Gastroesophageal sphincter (tissue), 4 donors: ENCODE results near the gene NKAIN4. TPM values are rescaled to one million over a fixed set of nuclear protein-coding genes. Genes with fewer than 3 reads are reported as not detected.

Experiments
- ATAC-seq: fragments of 150-250 bp; one replicate; pipeline ENCODE4 v1.9.1; 2016; ENCODE audit warnings: mild to moderate bottlenecking, moderate library complexity
- H3K27ac ChIP-seq, 4 donors: fragments of 200-600 bp; sonication (generic) in 3 of 4; 1 replicate in 3 of 4; 2 replicates in 1 of 4; pipeline ENCODE4 v1.5.1; 2016 to 2019
- H3K27me3 ChIP-seq: fragments of 200-600 bp; sonication (generic); one replicate; pipeline ENCODE4 v1.5.1; 2019
- H3K36me3 ChIP-seq, 2 donors: fragments of 200-600 bp; sonication (generic); one replicate each; pipeline ENCODE4 v1.5.1; 2019; ENCODE audit warnings: control low read depth in 1 of 2
- H3K4me1 ChIP-seq, 3 donors: fragments of 200-600 bp; sonication (generic); 1 replicate in 2 of 3; 2 replicates in 1 of 3; pipeline ENCODE4 v1.5.1; 2016 to 2019; ENCODE audit warnings: control low read depth in 2 of 3
- H3K4me3 ChIP-seq, 2 donors: fragments of 200-600 bp; sonication (generic); one replicate each; pipeline ENCODE4 v1.5.1; 2019; ENCODE audit warnings: mild to moderate bottlenecking in 1 of 2, moderate library complexity in 1 of 2
- H3K9me3 ChIP-seq, 3 donors: fragments of 200-600 bp; sonication (generic); one replicate each; pipeline ENCODE4 v1.5.1; 2017 to 2019; ENCODE audit warnings: control low read depth in 2 of 3
- EP300 ChIP-seq: sonication (generic); formaldehyde crosslinking; IDR thresholded peaks from one replicate; pipeline ENCODE4 v1.6.1; 2017; ENCODE audit warnings: antibody characterized with exemption, mild to moderate bottlenecking
- POLR2A ChIP-seq, 2 donors: fragments of 450-650 bp; IDR thresholded peaks; one replicate each; pipeline ENCODE4 v1.6.1; 2017; ENCODE audit warnings: antibody characterized with exemption in 2 of 2, mild to moderate bottlenecking in 2 of 2, moderate library complexity in 1 of 2
- POLR2AphosphoS5 ChIP-seq: sonication (generic); formaldehyde crosslinking; IDR thresholded peaks from one replicate; pipeline ENCODE4 v1.6.1; 2017; ENCODE audit warnings: antibody characterized with exemption
- WGBS, 2 donors: methylation state at CpG; one replicate each; pipeline ENCODE4 v1.1.5; 2018; ENCODE audit warnings: low coverage in 1 of 2; 5-methylcytosine and 5-hydroxymethylcytosine counted together
- total RNA-seq, 4 donors: library from RNA; depleted of rRNA; stranded (reverse); fragments of >200 nt; gene quantifications; one replicate each; pipeline ENCODE4 v1.1.0, GENCODE V29; 2016
- TF ChIP-seq, protein P1 (sequence below), 4 experiments: fragments of 200-600 bp in 2 of 4; fragments of 450-650 bp in 2 of 4; sonication (generic) in 1 of 4; IDR thresholded peaks; one replicate each; pipeline ENCODE4 v1.5.1; 2017 to 2019; ENCODE audit warnings: antibody characterized with exemption in 4 of 4, mild to moderate bottlenecking in 2 of 4, moderate library complexity in 2 of 4

The NKAIN4 gene
- total RNA-seq, 4 donors from 2014 or later = 2.3 TPM; not detected in 3

- ATAC-seq = no peak
- Histone ChIP-seq H3K9me3 (no peaks in the 10 kb centered on the region), H3K27ac (no peak overlapping the region), H3K4me1 (no peaks in the 10 kb centered on the region), H3K4me3 (no peak overlapping the region), H3K27me3 (peaks cover 82% of the 10 kb centered on the region), H3K36me3 (no peaks in the 10 kb centered on the region)
- whole genome bisulfite sequencing, 2 donors = 33 to 77% methylated on average over 3 to 12 of the region's 30 CpGs
- no peak for TF ChIP-seq EP300
- TF ChIP-seq POLR2AphosphoS5 = no peak
- TF ChIP-seq, protein P1, sequence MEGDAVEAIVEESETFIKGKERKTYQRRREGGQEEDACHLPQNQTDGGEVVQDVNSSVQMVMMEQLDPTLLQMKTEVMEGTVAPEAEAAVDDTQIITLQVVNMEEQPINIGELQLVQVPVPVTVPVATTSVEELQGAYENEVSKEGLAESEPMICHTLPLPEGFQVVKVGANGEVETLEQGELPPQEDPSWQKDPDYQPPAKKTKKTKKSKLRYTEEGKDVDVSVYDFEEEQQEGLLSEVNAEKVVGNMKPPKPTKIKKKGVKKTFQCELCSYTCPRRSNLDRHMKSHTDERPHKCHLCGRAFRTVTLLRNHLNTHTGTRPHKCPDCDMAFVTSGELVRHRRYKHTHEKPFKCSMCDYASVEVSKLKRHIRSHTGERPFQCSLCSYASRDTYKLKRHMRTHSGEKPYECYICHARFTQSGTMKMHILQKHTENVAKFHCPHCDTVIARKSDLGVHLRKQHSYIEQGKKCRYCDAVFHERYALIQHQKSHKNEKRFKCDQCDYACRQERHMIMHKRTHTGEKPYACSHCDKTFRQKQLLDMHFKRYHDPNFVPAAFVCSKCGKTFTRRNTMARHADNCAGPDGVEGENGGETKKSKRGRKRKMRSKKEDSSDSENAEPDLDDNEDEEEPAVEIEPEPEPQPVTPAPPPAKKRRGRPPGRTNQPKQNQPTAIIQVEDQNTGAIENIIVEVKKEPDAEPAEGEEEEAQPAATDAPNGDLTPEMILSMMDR (IDR thresholded peaks at IDR 0.05) = no peak
- no peak for TF ChIP-seq POLR2A (IDR thresholded peaks at IDR 0.05)
These were observed 14.8 kb downstream of the NKAIN4 start for GRCh38 chr20:63239431-63239830.

- Histone ChIP-seq H3K4me1 (no peaks in the 10 kb centered on the region), H3K27me3 (peaks cover 83% of the 10 kb centered on the region), H3K27ac (no peak overlapping the region), H3K9me3 (no peaks in the 10 kb centered on the region), H3K36me3 (no peaks in the 10 kb centered on the region), H3K4me3 (no peak overlapping the region)
- ATAC-seq = no peak
- TF ChIP-seq, protein P1 (IDR thresholded peaks at IDR 0.05) = no peak
- TF ChIP-seq EP300 (no peak), POLR2AphosphoS5 (no peak), POLR2A (IDR thresholded peaks at IDR 0.05) (no peak)
- WGBS, 2 donors = 10% methylated on average over 2 of the region's 16 CpGs; no CpG with 5 or more reads in 1 of the 2 donors
These were observed 15.6 kb downstream of the NKAIN4 start for GRCh38 chr20:63238514-63239125.

GRCh38 chr20:63238031-63238430 lies 16.2 kb downstream of the NKAIN4 start:
- H3K27ac ChIP-seq = no peak overlapping the region
- WGBS, 2 donors = no CpG with 5 or more reads among the region's 10 CpGs

DNA sequence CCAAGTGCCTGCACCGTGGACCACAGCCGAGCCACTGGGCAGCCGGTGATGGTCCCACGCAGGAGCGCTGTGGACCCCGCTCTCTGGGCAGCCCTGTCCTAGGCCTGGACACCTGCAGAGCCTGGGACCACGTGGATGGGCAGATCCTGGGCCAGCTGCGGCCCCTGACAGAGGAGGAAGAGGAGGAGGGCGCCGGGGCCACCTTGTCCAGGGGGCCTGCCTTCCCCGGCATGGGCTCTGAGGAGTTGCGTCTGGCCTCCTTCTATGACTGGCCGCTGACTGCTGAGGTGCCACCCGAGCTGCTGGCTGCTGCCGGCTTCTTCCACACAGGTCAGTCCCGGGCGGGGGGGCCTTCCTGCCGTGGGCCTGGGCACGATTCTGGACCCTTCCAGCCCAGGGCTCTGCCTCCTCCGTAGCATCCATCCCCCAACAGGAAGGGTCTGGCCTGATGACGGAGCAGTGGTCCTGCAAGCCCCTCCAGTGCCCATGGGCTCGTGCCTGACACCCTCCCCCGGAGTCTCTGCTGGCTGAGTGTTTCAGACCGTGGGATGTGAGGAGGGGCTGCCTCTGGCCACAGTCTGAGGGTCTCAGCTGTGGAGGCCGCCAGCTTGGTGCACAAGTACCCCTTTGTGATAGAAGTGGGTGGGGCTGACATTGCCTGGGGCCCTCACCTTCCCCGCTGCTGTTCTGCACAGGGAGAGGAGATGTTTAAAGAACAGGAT lies 18.0 kb downstream of the NKAIN4 start:
- TF ChIP-seq EP300 = no peak
- TF ChIP-seq POLR2AphosphoS5 = no peak
- no peaks in the 10 kb centered on the region for H3K9me3 ChIP-seq
- H3K27ac ChIP-seq = no peak overlapping the region
- H3K27me3 ChIP-seq = peaks cover 94% of the 10 kb centered on the region
- peaks cover 0 to under 1% (median 0%) of the 10 kb centered on the region in 3 donors for H3K4me1 ChIP-seq
- 83% methylated on average over 1 of the region's 26 CpGs; no CpG with 5 or more reads in 1 of the 2 donors for WGBS, 2 donors
- no peak for ATAC-seq
- no peaks in the 10 kb centered on the region for H3K36me3 ChIP-seq
- H3K4me3 ChIP-seq = no peak overlapping the region

More at GRCh38 chr20:63238031-63238430, 16.2 kb downstream of the NKAIN4 start:
- no peaks in the 10 kb centered on the region for H3K36me3 ChIP-seq
- TF ChIP-seq, protein P1 (IDR thresholded peaks at IDR 0.05) = no peak
- TF ChIP-seq EP300 (no peak), POLR2A (IDR thresholded peaks at IDR 0.05) (no peak), POLR2AphosphoS5 (no peak)
- ATAC-seq = no peak
- peaks cover 86% of the 10 kb centered on the region for H3K27me3 ChIP-seq
- no peak overlapping the region for H3K4me3 ChIP-seq
- H3K4me1 ChIP-seq = no peaks in the 10 kb centered on the region
- no peaks in the 10 kb centered on the region for H3K9me3 ChIP-seq

DNA sequence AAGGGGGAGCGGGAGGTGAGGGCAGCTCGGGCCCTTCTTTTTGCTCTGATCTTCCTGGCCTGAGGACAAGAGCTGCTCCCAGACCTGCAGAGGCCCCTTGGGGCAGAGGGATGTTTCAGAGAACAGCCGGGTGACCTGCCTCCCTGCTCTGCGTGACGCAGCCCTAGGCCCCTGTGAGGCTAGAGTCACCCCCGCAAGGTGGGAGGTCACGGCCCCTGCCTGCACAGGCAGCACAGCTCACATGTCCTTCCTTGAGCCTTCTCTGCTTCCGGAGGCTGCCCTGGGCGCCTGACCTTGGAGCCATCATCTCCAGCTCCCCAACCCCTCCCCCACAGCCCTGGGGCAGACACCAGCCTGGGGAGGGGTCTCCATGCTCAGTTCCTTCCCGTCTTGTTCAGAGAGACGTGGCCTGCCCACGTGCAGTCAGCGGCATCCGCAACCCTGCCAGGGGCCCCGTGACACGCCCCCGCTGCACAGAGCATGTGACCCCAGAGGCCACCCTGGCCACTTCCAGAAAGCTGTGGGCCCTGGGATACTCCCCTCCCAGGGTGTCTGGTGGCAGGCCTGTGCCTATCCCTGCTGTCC lies 18.8 kb downstream of the NKAIN4 start, which contains the start of gene BIRC7:
Gene BIRC7 (plus strand): TSS at position 507 of the 585 bp plus-strand sequence. CDS start 192 bp downstream, outside the sequence.
- no peak within 1 kb of the TSS for H3K4me3 ChIP-seq
- no peak within 1 kb of the TSS for H3K27ac ChIP-seq
- no peak for ATAC-seq
- no peaks in the 10 kb centered on the region for H3K9me3 ChIP-seq
- H3K27me3 ChIP-seq = peaks cover 94% of the 10 kb centered on the region
- peaks cover 0 to 8% (median 0%) of the 10 kb centered on the region in 3 donors for H3K4me1 ChIP-seq
- no peaks in the 10 kb centered on the region for H3K36me3 ChIP-seq
- no peak for TF ChIP-seq EP300
- WGBS, 2 donors = no CpG with 5 or more reads among the region's 17 CpGs
